HG03196 (cell line): Measurements from ENCODE around the gene RARRES2.

Experiments used
- ATAC-seq: cut with Tn5 transposase; IDR thresholded peaks from one replicate; pipeline ENCODE4 v1.9.1; 2021; ENCODE audit not compliant: unreplicated experiment

Gene RARRES2

GRCh38 chr7:150338166-150338829 is 3.1 kb downstream of the RARRES2 start:
- no peak for ATAC-seq

- ATAC-seq = no peak
Measured at GRCh38 chr7:150337659-150338081, 3.8 kb downstream of the RARRES2 start.

GRCh38 chr7:150337179-150337578 is 4.2 kb downstream of the RARRES2 start:
- no peak for ATAC-seq

GRCh38 chr7:150336746-150337145 is 4.7 kb downstream of the RARRES2 start:
- ATAC-seq = no peak

- ATAC-seq = no peak
Measured at GRCh38 chr7:150335774-150336112, 5.7 kb downstream of the RARRES2 start.

GRCh38 chr7:150335108-150335773 is 6.2 kb downstream of the RARRES2 start:
- no peak for ATAC-seq

- ATAC-seq = no peak
Measured at GRCh38 chr7:150334108-150334507, 7.3 kb downstream of the RARRES2 start.

GRCh38 chr7:150333659-150334058 is 7.8 kb downstream of the RARRES2 start:
- ATAC-seq = no peak

GRCh38 chr7:150332852-150333635 is 8.4 kb downstream of the RARRES2 start:
- ATAC-seq = no peak

- no peak for ATAC-seq
Measured at GRCh38 chr7:150330211-150330885, 11.1 kb downstream of the RARRES2 start.

- ATAC-seq = no peak
Measured at GRCh38 chr7:150329331-150330120, 11.9 kb downstream of the RARRES2 start.

- ATAC-seq = no peak
Measured at GRCh38 chr7:150327308-150327707, 14.1 kb downstream of the RARRES2 start.

GRCh38 chr7:150326657-150327268 is 14.7 kb downstream of the RARRES2 start:
- ATAC-seq = no peak

GRCh38 chr7:150325901-150326300 is 15.5 kb downstream of the RARRES2 start:
- ATAC-seq = no peak

- no peak for ATAC-seq
Measured at GRCh38 chr7:150325110-150325611, 16.3 kb downstream of the RARRES2 start.

- ATAC-seq = no peak
Measured at GRCh38 chr7:150324373-150324961, 17.0 kb downstream of the RARRES2 start.

GRCh38 chr7:150323682-150324372 is 17.6 kb downstream of the RARRES2 start:
- ATAC-seq = no peak

- peak; percentile 55 for ATAC-seq
Measured at GRCh38 chr7:150322833-150323681, 18.4 kb downstream of the RARRES2 start, which contains the start of the genes ACTR3C and LRRC61. Gene ACTR3C, minus strand, starts transcription at chr7:150323545. Its CDS starts 28,249 bp downstream, at chr7:150295296. Gene LRRC61, plus strand, starts transcription at chr7:150323355. Its CDS starts 13,507 bp downstream, at chr7:150336862.
